ENCODE data around the gene TXNDC12.

Gene TXNDC12

DNA sequence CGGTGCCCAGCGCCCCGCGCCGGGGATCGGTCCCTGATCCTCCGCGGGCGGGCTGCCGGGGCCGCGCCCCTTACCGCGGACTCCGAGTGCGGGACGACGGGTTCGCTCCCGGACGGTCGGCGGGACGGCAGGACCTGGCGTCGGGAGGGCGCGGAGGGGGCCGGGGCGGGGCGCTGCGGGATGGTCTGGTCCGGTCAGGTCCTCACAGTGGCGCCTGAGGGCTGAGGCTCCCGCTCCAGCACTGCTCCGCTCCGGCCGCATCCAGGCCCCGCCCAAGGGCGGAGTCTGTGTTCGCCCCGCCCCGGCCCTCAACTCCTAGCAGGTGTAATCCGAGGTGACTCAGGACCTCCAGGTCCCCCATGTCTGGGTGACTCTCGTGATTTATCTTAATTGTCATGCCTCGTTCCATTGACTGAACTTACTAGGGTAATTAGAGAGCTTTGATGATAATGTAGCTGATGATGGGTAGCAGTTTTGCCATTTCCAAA lies 64.5 kb downstream of the TXNDC12 start, which contains the start of gene RAB3B:
TSS of gene RAB3B (minus strand) at position 223 of the 488 bp plus-strand sequence. CDS start 13,583 bp downstream, outside the sequence.
- H3K4me3 ChIP-seq (ENCODE audit: low read depth, low read length): peak within 1 kb of the TSS; percentile 43
- DNase-seq (ENCODE audit: low read depth): no peak
- TF ChIP-seq CTCF (IDR thresholded peaks at IDR 0.05; ENCODE audit: low read depth, low read length, missing control alignments): no peak

DNA sequence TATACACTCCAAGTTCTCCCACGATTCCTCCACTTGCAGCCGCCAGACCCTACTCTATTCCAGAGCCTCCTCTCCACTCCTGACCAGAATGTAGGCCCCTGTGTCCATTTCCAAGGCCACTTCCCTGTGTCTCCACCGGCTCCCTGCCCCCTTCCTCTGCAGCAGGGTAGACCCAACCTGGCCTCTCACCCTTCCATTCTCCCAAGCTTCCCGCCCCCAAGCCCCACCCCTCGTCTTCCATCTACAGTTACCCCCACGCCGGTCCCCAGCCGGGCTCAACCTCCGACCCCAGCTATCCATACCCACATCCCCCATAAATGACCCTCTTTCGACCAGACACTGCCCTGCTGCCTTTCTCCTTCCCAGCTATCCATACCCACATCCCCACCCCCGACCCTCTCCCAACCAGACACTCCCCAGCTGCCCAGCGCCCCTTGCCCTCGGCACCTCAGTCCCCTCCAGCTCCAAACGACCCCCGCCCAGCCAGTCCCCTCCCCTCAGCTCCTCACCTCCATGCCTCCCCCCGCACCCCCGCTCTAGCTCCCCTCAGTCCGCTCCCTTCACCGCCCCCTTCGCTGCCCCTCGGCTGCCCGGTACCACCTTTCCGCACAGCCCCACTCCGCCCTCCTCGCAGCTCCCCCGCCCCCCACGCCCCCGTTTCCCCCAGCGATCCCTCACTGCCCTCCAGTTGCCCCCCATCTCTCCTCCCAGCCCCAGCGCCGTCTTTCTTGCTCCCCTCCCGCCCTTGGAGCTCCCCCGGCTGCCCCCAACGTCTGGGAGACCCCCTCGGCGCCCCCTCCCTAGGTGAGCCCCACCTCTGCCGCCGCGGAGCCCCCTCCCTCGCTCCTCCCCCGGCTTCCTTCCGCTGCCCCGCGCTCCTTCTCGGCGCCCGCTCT lies 65.2 kb downstream of the TXNDC12 start:
- no peak for DNase-seq (ENCODE audit: low read depth)
- H3K4me3 ChIP-seq (ENCODE audit: low read depth, low read length): peak overlapping the region; percentile 43
- TF ChIP-seq CTCF (IDR thresholded peaks at IDR 0.05; ENCODE audit: low read depth, low read length, missing control alignments): no peak

DNA sequence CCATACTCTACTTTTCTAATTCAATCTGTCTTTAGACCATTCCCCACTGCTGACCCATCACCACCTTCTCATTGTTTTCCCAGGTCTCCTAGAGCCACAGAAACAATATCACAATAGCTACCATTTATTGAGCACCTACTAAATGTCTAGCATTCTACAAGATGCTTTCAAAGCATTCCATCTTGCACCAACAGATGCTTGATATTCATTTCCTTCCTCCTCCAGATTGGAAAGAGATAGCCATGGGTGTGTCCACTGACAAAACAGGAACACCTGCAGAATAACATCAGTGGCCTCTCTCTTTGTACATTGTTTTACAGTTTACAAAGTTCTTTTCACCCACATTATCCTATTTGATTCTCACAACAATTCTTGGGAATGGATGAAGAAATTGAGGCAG lies 66.7 kb downstream of the TXNDC12 start:
- TF ChIP-seq CTCF (IDR thresholded peaks at IDR 0.05; ENCODE audit: low read depth, low read length, missing control alignments): no peak
- H3K4me3 ChIP-seq (ENCODE audit: low read depth, low read length): no peak overlapping the region

GRCh38 chr1:51986718-51987117 lies 68.3 kb downstream of the TXNDC12 start:
- TF ChIP-seq CTCF (IDR thresholded peaks at IDR 0.05; ENCODE audit: low read depth, low read length, missing control alignments): no peak
- no peak overlapping the region for H3K4me3 ChIP-seq (ENCODE audit: low read depth, low read length)
- DNase-seq (ENCODE audit: low read depth): no peak

More for the DNA sequence above, 66.7 kb downstream of the TXNDC12 start:
- DNase-seq (ENCODE audit: low read depth): no peak

DNA sequence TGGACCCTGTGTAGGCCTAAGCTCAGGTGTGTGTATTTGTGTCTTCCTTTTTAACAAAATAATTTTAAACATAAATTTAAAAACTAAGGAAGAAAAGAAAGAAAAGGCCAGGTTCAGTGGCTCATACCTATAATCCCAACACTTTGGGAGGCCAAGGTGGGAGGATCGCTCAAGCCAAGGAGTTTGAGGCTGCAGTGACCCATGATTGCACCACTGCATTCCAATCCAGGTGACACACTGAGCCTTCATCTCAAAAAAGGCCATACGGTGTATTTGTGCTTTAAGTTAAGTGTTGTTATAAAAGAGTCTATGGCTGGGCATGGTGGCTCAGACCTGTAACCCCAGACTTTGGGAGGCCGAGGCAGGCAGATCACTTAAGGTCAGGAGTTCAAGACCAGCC lies 72.8 kb downstream of the TXNDC12 start:
- TF ChIP-seq CTCF (IDR thresholded peaks at IDR 0.05; ENCODE audit: low read depth, low read length, missing control alignments): no peak
- no peak overlapping the region for H3K4me3 ChIP-seq (ENCODE audit: low read depth, low read length)
- DNase-seq (ENCODE audit: low read depth): no peak

DNA sequence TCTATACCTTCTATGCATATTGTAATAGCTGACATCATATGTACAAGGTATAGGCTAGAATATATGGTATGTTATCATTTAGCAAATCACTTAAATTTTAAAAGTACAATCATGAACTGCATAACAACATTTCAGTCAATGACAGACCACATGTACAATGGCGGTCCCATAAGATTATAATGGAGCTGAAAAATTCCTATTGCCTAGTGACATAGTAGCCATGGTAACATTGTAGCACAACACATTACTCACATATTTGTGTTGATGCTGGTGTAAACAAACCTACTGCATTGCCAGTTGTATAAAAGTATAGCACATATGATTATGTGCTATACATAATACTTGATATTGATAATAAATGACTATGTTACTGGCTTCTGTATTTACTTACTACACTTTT lies 73.4 kb downstream of the TXNDC12 start:
- DNase-seq (ENCODE audit: low read depth): no peak
- no peak overlapping the region for H3K4me3 ChIP-seq (ENCODE audit: low read depth, low read length)
- no peak for TF ChIP-seq CTCF (IDR thresholded peaks at IDR 0.05; ENCODE audit: low read depth, low read length, missing control alignments)
